PC-3 (cell line): ENCODE results near the gene CEP89.

Source experiments
- CTCF ChIP-seq: fragments of 300-600 bp; sonication (generic); conservative IDR thresholded peaks from 2 replicates; pipeline ENCODE4 v1.5.1; 2017; ENCODE audit warnings: antibody characterized with exemption, low read depth, mild to moderate bottlenecking, low read length
- EZH2 ChIP-seq: fragments of 300-600 bp; sonication (generic); IDR thresholded peaks from one replicate; pipeline ENCODE4 v1.6.1; 2017; ENCODE audit warnings: antibody characterized with exemption, mild to moderate bottlenecking, low read length; ENCODE audit not compliant: unreplicated experiment

GRCh38 chr19:32930567-32930966 lies 41.2 kb downstream of the CEP89 start:
- TF ChIP-seq CTCF (no peak), EZH2 (no peak)
